Anterior cingulate cortex (tissue), 58 donors: Measurements from ENCODE around the gene GSTA4.

Source experiments
- DNase-seq, 58 donors: peaks; one replicate each; lab custom pipeline; 2025; lab: John Stamatoyannopoulos, UW

Gene GSTA4

DNA sequence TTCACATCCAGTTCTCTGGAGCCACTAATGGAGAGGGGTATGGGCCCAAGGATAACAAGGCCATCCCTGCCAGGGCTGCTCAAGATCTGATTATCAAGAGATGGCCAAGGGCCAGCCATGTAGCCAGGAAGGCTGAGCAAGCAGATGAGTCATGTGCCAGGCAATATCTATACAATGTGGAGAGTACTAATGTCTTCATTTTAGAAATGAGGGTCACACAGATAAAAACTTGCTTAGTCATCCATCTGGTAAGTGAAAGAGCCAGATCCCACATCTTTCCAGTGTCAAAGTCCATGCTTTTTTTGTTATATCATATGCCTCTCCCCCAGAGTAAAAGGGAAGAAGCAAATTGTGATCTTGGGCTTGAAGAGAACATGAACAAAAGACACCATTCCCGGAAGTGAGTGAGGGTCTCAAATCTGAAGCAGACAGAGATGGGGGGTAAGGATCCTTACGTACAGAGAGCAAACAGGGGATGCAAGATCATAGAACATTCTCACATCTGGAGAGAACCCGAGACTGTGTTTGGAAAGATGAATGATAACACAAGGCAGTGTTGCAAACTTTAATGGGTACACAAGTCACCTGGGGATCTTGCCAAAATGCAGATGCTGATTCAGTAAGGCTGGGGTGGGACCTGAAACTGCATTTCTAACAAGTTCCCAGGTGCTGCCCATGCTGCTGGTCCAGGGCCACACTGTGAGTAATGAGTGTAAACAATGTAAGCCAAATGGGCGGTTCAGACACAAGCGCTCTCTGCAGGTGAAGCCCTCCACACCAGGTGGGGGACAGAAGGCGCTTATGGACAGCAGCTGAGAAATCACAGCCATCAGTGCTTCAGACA, 65.5 kb downstream of the GSTA4 start:
- no peak for DNase-seq
